ENCODE results near the gene TRPM8.
"Not testable (repeated sequence)": the region's sequence is repeated elsewhere in the genome, so short reads cannot be mapped to it uniquely, and the experiment has no call there.

Gene TRPM8

DNA sequence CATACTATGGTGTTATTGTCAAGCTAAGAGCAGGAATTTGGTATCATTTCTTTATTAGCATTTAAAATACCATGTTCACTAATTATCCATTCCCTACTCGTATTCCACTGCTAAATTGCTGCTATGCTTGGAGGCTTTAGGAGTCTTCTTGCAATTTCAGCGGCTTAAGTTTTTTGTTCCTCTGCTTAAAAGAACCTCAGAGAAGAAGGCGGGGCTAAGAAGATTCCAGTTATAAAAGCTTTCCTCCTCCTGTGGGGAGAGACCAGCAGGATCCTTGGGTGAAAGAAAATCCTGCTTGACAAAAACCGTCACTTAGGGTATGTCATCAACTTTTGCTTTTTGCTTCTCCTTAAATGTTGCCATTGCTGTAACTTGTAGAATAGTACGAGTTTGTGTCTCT is at the start of gene TRPM8:
Gene TRPM8 (plus strand): TSS at position 258 of the 400 bp plus-strand sequence. CDS start 9,165 bp downstream, outside the sequence.
- DNase-seq (ENCODE audit: low spot score): no peak

DNA sequence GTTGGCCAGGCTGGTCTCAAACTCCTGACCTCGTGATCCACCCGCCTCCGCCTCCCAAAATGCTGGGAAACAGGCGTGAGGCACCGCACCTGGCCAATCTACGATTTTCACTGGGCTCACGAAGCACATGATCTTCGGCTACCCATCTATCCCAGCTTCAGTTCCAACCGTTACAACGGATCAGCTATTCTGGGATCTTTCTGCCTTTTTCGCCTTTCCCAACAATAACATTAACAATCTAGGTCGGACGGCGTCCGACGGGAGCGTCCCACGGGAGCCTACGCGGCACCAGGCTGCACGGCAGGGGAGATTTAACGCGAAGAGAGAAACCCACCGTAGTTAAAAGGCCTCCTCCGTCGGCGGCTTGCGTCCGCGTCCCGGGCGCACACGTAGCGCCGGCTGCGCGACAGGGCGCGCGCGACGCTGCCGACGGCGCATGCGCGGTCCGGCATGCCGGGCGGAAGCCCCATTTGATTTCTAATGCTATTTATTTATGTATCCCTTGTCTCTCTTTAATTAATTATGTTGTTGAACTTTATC is 49.1 kb upstream of the TRPM8 start, which contains the start of gene MSL3B:
Gene MSL3B (minus strand): TSS at position 394 of the 540 bp plus-strand sequence.
- no peak for DNase-seq (ENCODE audit: low spot score)

GRCh38 chr2:233871432-233871831 is 45.7 kb upstream of the TRPM8 start:
- no peak for DNase-seq (ENCODE audit: low spot score)

- not testable (repeated sequence) for DNase-seq (ENCODE audit: low spot score)
These were observed 45.0 kb upstream of the TRPM8 start for GRCh38 chr2:233872125-233872524.

DNA sequence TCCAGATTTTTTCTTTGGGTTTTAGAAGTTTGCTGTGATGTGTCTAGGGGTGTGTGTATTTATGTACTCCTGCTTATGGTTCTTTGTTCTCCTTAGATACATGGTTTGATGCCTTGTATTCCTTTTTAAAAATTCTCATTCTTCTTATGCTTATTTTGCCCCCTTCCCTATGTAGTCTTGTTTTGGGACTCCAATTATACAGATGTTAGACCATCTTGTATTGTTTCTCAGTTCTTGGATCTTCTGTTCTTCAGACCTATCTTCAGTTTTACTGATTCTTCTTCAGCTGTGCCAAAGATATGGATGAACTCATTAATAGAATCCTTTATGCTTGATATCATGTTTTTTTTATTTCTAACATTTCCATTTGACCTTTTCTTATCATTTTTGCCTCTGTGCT is 34.8 kb upstream of the TRPM8 start:
- DNase-seq (ENCODE audit: low spot score): no peak

- no peak for DNase-seq (ENCODE audit: low spot score)
These were observed 24.4 kb upstream of the TRPM8 start for GRCh38 chr2:233892793-233893192.

DNA sequence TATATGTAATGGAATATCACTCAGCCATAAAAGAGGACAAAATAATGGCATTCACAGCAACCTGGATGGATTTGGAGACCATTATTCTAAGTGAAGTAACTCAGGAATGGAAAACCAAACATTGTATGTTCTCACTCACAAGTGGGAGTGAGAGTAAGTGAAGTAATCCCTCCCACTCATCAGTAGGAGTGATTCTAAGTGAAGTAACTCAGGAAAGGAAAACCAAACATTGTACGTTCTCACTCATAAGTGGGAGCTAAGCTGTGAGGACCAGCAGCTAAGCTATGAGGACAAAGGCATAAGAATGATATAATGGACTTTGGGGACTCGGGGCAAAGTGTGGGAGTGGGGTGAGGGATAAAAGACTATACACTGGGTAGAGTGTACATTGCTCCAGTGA is 20.9 kb upstream of the TRPM8 start:
- not testable (repeated sequence) for DNase-seq (ENCODE audit: low spot score)

DNA sequence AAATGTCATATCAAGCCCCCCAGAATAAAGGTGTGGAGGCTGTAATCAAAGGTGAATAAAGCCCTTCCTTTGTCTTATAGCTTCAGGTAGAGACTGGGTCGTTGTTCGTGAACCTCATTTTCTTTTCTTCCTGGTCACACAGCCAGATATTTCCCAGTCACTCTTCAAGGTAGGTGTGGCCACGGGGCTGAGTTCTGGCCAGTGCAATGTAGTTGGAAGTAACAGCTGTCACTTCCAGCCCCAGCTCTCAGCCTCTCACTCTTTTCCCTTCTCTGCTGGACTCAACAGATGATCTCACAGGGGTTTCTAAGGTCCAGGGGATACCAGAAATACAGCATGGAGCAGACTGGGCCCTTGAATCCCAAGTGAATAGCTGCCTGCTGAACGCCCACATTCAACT is 15.8 kb upstream of the TRPM8 start:
- no peak for DNase-seq (ENCODE audit: low spot score)

- no peak for DNase-seq (ENCODE audit: low spot score)
These were observed 15.3 kb upstream of the TRPM8 start for GRCh38 chr2:233901884-233902283.

DNA sequence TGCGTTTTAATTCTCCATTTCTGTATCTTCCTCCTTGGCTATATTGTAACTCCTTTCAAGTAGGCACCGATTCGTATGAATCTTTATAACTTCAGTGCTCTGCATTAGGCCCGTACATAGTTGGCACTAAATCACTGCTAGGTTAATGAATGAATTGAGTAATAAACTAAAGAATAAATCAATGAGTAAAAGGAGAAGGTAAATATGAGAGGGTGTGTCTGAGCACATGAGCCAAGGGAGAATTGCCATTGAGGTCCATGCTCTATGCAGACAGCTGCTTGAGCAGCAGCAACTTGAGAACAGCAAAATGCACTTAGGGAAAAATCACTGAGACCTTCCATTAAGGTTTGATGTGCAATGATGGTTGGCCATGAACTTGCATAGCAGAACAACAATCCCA is 11.2 kb upstream of the TRPM8 start:
- no peak for DNase-seq (ENCODE audit: low spot score)

DNA sequence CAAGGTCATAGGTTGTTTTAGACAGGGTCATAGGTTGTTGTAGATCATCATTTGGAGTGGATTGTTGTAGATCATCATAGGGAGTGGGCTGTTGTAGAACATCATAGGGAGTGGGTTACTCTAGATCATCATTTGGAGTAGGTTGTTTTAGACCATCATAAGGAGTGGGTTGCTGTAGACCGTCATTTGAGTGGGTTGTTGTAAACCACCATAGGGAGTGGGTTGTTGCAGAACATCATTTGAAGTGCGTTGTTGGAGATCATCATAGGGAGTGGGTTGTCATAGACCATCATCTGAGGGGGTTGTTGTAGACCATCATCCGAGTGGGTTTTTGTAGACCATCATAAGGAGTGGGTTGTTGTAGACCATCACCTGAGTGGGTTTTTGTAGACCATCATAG is 9.5 kb upstream of the TRPM8 start:
- DNase-seq (ENCODE audit: low spot score): no peak

- DNase-seq (ENCODE audit: low spot score): no peak
These were observed 4.3 kb upstream of the TRPM8 start for GRCh38 chr2:233912691-233913423.

DNA sequence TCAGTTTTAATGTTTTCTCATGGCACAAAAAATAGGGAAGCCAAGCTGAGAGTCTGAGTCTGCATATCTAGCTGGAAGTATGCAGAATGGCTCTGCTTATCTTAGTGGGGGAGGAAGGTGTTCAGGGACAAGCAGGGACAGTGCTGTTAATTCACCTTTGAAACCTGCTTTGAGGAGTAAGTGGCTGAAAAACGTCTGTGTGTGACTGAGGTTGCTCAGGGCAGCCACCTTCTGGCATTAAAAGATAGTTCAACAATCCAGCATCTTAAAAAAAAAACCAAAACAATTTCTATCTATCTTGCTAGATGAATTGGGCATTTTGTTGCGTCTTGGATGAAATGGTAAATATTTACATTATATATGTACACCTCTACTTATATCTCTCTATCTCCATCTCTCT is 2.0 kb upstream of the TRPM8 start:
- DNase-seq (ENCODE audit: low spot score): no peak

DNA sequence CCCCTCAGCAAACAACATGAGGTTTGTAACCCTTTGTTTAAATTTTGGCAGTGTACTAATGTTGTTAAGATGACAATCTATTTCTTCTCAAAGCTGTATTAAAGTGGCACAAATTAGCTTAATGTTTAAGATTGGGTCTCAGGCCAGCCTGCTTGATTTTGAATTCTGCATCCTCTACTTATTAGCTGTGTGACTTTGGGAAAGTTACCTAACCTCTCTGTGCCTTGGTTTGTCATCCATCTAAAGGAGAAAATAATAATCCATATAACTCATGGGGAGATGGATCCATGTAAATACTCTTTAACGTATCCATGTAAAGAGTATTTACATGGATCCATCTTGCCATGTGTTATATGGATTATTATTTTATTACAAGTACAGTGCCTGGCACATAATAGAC is 2.1 kb downstream of the TRPM8 start:
- no peak for DNase-seq (ENCODE audit: low spot score)

GRCh38 chr2:233919938-233920337 is 2.8 kb downstream of the TRPM8 start:
- DNase-seq (ENCODE audit: low spot score): no peak

DNA sequence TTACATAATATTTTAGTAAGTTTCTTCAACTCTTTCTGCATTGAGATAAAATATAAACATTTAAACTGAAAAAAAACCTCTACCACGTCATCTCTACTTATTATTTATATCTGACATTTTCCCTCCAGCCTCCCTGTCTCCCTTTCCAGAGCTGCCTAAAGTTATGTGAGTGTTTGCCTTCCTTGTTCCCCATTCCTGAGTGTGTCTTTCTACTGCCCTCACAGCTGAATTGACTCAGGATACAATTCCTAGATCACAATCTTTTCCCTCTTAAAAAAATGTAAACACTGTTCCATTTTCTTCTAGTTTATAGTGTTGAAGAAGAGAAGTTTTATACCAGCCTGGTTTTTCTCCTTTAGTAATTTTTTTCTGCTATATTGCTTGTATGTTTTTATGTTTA is 5.3 kb downstream of the TRPM8 start:
- no peak for DNase-seq (ENCODE audit: low spot score)

- DNase-seq (ENCODE audit: low spot score): no peak
These were observed 8.2 kb downstream of the TRPM8 start for GRCh38 chr2:233925402-233925801.

GRCh38 chr2:233926806-233927205 is 9.6 kb downstream of the TRPM8 start:
- no peak for DNase-seq (ENCODE audit: low spot score)

DNA sequence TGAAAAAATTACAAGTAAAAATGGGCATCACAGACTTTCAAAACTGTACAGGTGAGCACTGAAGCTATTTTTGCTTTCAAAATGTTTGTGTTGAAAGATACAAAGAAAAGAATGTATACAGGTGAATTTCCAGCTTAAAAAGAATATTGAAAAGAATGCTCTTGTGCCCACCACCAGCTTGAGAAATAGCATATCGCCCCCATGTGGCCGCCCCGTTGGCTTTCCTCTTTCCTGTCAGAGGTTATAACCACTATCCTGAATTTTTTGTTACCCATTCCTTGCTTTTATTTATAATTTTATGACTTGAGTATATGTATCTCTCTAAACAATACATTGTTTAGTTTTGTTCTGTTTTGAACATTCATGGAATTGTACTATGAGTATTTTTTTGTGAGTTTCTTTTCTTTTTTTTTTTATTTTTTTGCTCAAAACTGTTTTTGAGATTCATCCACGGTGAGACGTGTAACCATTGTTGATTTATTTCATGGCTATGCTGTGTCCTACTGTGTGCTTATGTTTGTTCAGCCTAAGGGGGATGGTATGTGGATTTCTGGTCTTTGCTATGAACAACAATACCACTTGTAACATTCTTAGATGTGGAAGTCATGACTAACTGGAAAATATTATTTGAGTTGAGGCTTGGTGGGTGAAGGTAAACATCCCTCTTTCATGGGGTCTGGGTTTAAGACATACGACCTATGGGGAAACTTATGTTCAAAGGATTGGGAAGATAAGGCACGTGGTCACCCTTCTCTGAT is 11.6 kb downstream of the TRPM8 start:
- DNase-seq (ENCODE audit: low spot score): no peak

DNA sequence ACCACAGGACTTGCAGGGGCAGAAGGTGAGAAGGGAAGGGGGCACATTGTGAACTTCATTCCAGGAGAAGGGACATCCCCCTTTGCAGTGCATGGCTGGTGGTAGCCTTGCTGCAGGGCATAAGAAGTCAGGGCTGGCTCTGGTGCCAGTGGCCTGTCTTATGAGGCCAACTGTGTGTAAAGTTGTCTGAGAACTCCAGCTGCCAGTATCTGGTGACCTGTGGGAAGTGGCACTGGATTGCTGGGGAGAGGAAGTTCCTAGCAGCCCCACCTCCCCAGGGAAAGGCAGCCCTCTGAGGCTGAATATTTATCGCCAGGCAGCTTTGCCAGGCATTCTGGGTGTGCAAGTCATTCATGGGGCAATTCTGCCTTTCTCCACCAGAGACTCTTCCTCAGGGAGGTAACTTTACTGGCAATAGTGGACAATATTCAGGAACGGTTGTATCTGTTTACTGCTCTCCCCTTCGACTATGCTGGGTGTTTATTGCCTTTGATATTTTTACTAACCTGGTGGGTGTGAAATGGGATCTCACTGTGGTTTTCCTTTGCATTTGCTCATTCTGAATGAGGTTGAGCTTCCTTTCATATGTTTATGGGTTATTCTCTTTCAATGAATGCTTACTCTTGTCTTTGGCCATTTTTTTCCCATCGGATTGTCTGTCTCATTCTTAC is 12.3 kb downstream of the TRPM8 start:
- DNase-seq (ENCODE audit: low spot score): no peak

GRCh38 chr2:233934524-233934923 is 17.4 kb downstream of the TRPM8 start:
- DNase-seq (ENCODE audit: low spot score): no peak

DNA sequence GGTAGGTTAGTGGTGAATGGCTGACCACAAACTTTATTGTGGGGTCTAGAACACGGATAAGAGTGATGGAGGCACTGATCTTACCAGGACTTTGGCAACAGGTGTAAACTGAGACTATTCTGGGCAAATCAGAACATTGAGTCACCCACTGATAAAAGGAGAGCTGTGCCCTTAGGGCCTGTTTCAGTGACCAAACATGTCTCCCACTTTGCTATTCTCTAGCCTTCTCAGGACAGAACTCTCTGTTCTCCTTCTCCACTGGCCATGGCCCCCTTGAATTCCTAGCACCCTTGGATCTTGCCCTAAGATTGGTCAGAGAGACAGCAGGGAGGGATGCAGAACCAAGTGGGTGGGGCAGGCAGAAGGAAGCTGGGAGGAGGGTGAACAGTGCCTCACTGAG is 18.3 kb downstream of the TRPM8 start:
- DNase-seq (ENCODE audit: low spot score): no peak

DNA sequence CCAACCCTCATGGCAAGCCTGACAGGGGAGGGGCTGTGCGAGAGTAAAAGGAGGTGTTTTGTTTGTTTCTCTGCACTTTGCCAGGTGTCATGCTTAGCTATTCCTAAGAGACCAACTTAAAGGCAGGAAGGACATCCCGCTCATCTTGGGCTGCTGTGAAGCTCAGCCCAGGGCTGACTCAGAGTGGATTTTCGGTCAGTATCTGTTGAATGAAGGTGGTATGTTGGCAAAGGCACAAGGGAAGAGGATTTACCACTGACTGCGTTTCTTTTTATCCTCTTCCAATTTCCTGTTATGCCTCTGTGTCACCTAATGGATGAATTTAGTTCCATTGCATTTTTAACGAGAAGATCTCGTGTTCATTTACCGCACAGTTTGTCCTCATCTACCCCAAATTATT is 18.9 kb downstream of the TRPM8 start:
- no peak for DNase-seq (ENCODE audit: low spot score)
